H54 (cell line): ENCODE results near the gene OXCT1.

Source experiments
- DNase-seq: peaks from one replicate; pipeline ENCODE4 v3.0.0; 2011; ENCODE audit warnings: low spot score, mixed read lengths; ENCODE audit not compliant: insufficient read length
- FAIRE-seq: peaks from 3 replicates; lab custom pipeline; 2011; peaks lifted over from hg19 to GRCh38; lab: Jason Lieb, UNC
- POLR2A ChIP-seq: IDR thresholded peaks from 2 replicates; pipeline ENCODE4 v1.6.1; 2011; ENCODE audit warnings: low read depth, mild to moderate bottlenecking, low read length

The OXCT1 gene

DNA sequence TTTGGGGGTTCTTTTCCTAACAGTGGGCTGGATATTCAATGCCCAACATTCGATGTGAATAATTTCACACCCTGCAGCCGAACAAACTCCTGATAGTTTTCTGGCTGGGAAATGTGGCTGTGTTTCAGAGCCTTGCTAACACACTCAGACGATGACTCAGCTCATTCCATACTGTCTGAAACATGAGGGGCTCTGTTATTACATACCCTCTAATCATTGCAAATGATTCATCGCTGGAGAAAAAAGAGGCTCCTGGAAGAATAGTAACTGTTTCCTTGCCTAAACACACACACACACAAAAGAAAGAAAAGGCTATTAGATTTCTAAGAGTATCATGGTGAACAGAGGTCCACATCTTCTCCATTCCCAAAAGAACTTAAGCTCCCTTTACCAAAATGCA is 75.8 kb downstream of the OXCT1 start:
- TF ChIP-seq POLR2A = no peak
- FAIRE-seq (peak; percentile 100), DNase-seq (peak; percentile 15)

DNA sequence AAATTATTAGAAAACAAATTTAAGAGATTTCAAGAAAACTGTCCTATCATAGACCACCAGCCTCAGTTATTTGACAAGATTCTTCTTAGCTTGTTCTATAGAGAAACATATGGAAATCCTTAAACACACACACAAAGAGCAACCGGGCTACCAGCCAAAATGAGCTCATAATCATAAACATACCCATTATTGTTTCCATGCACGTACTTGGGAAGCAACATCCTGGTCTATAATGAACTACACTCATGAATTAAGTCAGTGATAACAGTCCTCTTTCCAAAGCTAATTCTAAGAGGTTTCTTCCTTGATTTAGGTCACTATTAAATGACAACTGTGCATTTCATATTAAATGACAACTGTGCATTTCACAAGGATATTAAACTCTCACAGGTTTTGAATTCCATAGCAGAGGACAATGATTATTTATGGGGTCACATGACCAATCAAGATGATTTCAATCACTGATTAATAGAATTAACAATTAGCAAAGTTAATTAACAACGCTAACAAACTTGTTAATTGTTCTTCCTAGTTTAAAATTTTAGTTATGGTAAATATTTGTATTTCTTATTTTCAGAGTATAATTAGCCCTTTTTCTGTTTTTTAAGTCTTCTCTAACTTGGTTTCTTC is 77.0 kb downstream of the OXCT1 start:
- TF ChIP-seq POLR2A = no peak
- DNase-seq (no peak), FAIRE-seq (peak; percentile 90)

DNA sequence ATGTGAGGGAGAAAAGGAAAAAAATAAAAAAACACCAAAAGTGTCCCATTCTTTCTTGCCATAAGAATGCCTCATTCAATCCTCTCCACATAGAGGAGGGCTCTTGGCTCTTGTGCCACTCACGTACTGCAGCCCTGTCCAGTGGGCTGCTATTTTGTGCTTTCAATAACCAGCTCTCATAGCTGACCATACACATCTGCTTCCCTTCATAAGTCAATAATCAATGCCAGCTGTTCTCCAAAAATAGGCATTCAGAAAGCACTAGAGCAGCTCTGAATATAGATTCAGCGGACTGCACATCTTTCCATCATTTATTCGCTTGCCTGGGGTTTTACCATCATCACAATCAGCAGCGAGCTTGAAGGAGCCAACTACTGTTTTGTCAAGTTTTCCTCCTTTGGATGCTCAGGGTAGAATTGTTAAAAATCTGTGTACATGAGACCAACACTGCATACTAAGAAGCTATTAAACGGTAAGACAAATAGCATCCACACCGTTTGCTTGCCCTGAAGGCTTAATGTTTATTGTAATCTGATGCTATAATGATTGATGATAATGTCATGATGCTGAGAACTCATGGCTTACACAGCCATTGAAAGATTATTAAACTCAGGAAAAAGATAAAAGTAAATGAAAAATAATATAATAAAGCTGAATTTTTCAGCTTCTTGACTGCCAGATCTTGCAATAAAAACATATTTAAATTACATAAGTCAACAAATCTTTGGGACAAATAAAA is 80.0 kb downstream of the OXCT1 start:
- FAIRE-seq (no peak), DNase-seq (no peak)
- no peak for TF ChIP-seq POLR2A

DNA sequence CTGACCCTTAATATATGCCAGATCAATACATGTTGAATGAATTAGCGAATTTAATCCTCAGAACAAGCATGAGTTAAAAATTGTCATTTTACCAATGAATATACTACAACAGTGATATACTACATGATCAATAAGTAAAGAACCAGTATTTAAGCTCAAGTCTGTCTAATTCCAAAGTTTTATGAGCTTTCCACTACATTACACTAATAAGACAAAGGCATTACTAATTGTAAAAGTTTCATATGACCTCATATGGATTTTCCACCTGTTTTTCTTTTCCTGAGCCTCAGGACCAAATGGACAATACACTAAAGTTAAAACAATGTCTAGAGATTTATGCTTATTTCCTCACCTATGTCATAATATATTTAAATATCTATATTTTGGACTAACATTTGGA is 80.8 kb downstream of the OXCT1 start:
- TF ChIP-seq POLR2A = no peak
- DNase-seq = no peak
- no peak for FAIRE-seq

DNA sequence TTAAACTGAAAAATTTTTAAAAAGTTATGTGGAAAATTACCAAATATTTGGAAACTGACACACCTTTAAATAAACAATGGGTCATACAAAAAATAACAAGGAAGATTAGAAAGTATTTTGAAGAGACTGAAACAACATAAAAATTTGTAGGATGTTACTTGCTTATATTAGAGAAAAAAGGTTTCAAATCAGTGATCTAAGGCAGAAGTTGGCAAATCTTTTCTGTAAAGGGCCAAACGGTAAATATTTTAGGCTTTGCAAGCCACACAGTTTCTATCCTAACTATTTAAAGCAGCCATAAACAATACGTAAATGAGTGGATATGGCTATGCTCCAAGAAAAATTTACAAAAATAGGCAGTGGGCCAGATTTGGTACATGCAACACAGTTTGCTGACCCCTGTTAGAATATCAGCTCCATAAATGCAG is 81.3 kb downstream of the OXCT1 start:
- TF ChIP-seq POLR2A = no peak
- no peak for FAIRE-seq

DNA sequence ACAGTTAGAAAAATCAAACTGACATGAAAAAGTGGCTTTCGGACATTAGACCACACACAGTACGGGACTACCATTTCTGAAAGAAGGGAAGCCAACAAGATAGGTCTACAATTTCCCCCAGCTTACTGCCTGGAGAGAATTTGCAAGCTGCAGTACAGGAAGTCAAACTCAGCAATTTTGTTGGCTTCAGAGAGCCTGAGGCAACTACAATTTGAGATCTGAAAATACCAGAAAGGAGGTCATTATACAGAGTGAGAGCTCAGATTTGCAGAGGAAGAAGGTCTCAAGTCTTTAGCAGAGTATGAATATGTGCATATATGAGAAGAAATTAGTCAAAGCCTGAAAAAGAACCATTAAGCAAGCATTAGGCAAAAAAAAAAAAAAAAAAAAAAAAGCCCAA is 83.0 kb downstream of the OXCT1 start:
- no peak for DNase-seq
- peak; percentile 71 for FAIRE-seq

More for the DNA sequence above, 81.3 kb downstream of the OXCT1 start:
- no peak for DNase-seq

GRCh38 chr5:41785061-41785460 is 85.2 kb downstream of the OXCT1 start:
- no peak for DNase-seq

More for the DNA sequence above, 83.0 kb downstream of the OXCT1 start:
- TF ChIP-seq POLR2A = no peak

GRCh38 chr5:41778410-41778809 is 91.8 kb downstream of the OXCT1 start:
- FAIRE-seq (peak; percentile 52), DNase-seq (no peak)
- no peak for TF ChIP-seq POLR2A

More at GRCh38 chr5:41785061-41785460, 85.2 kb downstream of the OXCT1 start:
- no peak for FAIRE-seq
- no peak for TF ChIP-seq POLR2A

GRCh38 chr5:41776435-41776834 is 93.8 kb downstream of the OXCT1 start:
- TF ChIP-seq POLR2A = no peak
- FAIRE-seq (no peak), DNase-seq (no peak)

- peak; percentile 70 for FAIRE-seq
- TF ChIP-seq POLR2A = no peak
Observed at GRCh38 chr5:41773799-41774198, 96.4 kb downstream of the OXCT1 start.

GRCh38 chr5:41772785-41773442 is 97.3 kb downstream of the OXCT1 start:
- DNase-seq (no peak), FAIRE-seq (no peak)
- TF ChIP-seq POLR2A = no peak

More at GRCh38 chr5:41773799-41774198, 96.4 kb downstream of the OXCT1 start:
- no peak for DNase-seq

GRCh38 chr5:41772056-41772455 is 98.2 kb downstream of the OXCT1 start:
- TF ChIP-seq POLR2A = no peak
- no peak for FAIRE-seq
- no peak for DNase-seq

DNA sequence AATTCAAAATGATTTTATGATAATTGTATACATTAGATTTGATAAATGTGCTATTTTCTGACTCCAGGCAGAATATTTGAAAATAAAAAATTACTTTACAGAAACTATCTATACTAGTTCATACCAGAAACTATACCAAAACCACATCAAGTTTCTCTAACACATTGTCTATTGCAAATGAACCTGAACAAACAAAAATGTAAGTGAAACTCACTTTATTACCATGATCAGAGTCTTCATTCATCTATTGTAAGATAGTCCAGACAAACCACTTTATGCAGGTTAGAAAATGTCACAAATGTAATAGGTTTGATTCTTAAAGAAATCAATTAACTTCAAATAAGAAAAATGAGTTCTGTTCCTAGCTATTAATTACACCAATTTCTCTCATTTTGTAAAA is 99.4 kb downstream of the OXCT1 start:
- no peak for TF ChIP-seq POLR2A
- FAIRE-seq (no peak), DNase-seq (no peak)

DNA sequence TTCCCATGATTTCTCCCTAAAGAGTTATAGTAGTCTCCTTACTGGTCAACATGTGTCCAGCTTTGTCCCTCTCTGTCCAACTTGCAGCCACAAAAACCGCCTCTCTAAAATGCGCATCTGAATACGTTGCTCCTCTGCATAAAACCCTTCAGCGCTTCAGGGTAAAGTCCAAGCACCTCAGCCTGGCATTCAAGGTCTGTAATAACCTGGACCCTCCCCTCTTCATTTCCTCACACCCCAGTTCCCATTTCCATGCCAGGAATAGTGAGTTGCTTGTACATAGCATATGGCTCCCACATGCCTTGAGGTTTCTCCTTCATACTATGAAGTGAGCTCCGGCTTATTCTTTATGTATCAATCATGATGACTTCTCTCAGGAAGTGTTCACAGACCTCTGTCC is 101.5 kb downstream of the OXCT1 start:
- no peak for DNase-seq
- FAIRE-seq = no peak
- TF ChIP-seq POLR2A = no peak
